ENCODE results near the gene DRP2.

- TF ChIP-seq CTCF (IDR thresholded peaks at IDR 0.05; ENCODE audit: poor library complexity), result no peak
- no peak for TF ChIP-seq EZH2 (IDR thresholded peaks at IDR 0.05; ENCODE audit: borderline replicate concordance)
Observed at GRCh38 chrX:101263766-101264165, 44.2 kb downstream of the DRP2 start.
